ENCODE results near the gene BMP6.

The BMP6 gene

DNA sequence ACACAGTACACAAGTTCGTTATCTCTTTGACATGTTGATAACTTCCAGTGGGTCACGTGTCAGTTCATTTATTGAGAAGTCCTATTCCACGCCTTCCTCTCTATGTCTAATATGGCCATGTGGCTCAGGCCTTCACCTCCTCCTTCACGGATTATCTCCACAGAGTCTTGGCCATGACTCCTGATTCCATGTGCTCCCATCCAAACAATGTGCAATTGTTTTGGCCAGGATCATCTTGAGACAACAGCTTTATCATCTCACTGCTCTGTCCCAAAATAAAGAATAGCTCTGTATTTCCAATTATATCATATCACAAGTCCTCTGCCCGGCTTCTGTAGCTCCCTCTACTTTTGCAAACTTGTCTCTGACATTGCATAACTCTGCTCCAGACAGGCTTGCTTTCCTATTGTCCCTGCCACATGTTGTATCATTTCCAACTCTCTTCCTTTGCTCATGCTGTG lies 195.8 kb downstream of the BMP6 start:
- DNase-seq: no peak

DNA sequence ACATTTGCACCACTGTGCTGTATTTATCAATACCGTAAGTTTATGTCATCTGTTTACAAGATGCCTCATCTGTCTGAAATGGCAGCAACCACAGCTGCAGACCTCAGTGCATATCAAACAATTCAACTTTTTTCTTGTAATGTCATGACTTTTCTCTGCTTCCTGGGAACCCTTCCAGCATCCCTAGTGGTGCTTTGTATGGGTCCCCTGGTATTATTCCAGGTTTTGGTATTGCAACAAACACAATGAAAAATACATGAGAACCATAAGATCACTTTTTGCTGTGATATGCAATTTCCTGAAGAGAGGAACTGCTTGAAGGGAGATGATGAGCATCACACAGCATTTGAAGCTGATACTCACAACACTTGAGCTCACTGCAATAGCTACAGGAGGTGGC lies 196.7 kb downstream of the BMP6 start:
- no peak for DNase-seq

DNA sequence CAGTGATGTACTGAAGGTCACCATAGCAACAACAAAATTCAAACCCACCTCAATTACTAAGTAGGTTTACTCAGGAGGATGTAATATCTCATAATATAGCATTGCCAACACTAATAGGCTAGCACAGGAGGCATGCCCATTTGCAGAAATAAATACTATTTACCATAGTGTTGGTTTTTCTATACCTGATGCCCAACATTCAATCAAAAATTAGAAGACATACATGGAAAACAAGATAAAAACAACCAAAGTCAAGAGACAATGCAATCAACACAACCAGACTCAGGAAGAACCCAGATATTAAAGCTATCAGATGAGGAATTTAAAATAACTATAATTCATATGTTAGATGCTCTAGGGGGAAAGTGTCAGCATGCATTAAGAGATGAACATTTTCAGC lies 199.0 kb downstream of the BMP6 start:
- no peak for DNase-seq
